Endothelial cell of umbilical vein (primary cell): ENCODE results near the gene PRKG1. TPM values are rescaled to one million over a fixed set of nuclear protein-coding genes. Genes with fewer than 3 reads are reported as not detected.

ENCODE experiments used
- BruUV-seq: library from RNA; stranded (reverse); fragments of 400-500 nt; replicated peaks from 2 replicates; lab custom pipeline; 2021; lab: Mats Ljungman, UMichigan
- CTCF ChIA-PET: fragments of 300-600, 350-600 bp; sonication (Branson Sonifier 250); formaldehyde crosslinking; loops from one replicate; lab custom pipeline; 2021; ENCODE audit warnings: antibody characterized with exemption, inconsistent platforms; lab: Charles Lee
- POLR2A ChIA-PET: fragments of 300-600, 350-600 bp; sonication (Branson Sonifier 250); formaldehyde crosslinking; loops from one replicate; lab custom pipeline; 2021; ENCODE audit warnings: antibody characterized with exemption, inconsistent platforms; lab: Charles Lee
- DNase-seq: peaks from one replicate; pipeline ENCODE4 v3.0.0-alpha.2; 2011; ENCODE audit warnings: low read depth, low spot score
- FAIRE-seq: peaks from 2 replicates; lab custom pipeline; 2011; peaks lifted over from hg19 to GRCh38; lab: Jason Lieb, UNC
- H2AFZ ChIP-seq: 2 replicates; pipeline ENCODE4 v1.6.0; 2012; ENCODE audit warnings: low read depth, low read length, control low read depth, inconsistent platforms
- H3K27ac ChIP-seq: 2 replicates; pipeline ENCODE4 v1.5.1; 2011; ENCODE audit warnings: low read depth, mild to moderate bottlenecking, control low read depth, low read length, moderate library complexity; ENCODE audit not compliant: insufficient read depth
- H3K27me3 ChIP-seq, 2 experiments: 2 replicates each; pipeline versions ENCODE4 v1.6.0 to v1.6.1; 2011; ENCODE audit warnings: low read length in 2 of 2, mixed read lengths in 1 of 2; ENCODE audit not compliant: control insufficient read depth in 2 of 2, insufficient read depth in 2 of 2
- H3K36me3 ChIP-seq, 2 experiments: 2 replicates in 1 of 2; 3 replicates in 1 of 2; pipeline ENCODE4 v1.5.1; 2011; ENCODE audit warnings: low read length in 2 of 2, mild to moderate bottlenecking in 1 of 2, moderate library complexity in 1 of 2; ENCODE audit not compliant: control insufficient read depth in 2 of 2, insufficient read depth in 2 of 2; ENCODE audit errors: extremely low read depth in 1 of 2
- H3K4me1 ChIP-seq: 3 replicates; pipeline ENCODE4 v1.5.1; 2011; ENCODE audit warnings: mild to moderate bottlenecking, low read length; ENCODE audit not compliant: control insufficient read depth, insufficient read depth; ENCODE audit errors: extremely low read depth
- H3K4me2 ChIP-seq: 2 replicates; pipeline ENCODE4 v1.6.1; 2011; ENCODE audit warnings: low read length, control low read depth, mixed read lengths; ENCODE audit not compliant: insufficient read depth
- H3K4me3 ChIP-seq, 3 experiments: fragments of 200-600 bp in 1 of 3; sonication (generic), shearing (Covaris generic) in 1 of 3; replicated peaks in 1 of 3; 2 replicates each; pipeline ENCODE4 v1.5.1; 2011 to 2016; ENCODE audit warnings: control low read depth in 3 of 3, low read length in 3 of 3, mild to moderate bottlenecking in 2 of 3, inconsistent platforms in 1 of 3, low read depth in 1 of 3, moderate library complexity in 1 of 3; ENCODE audit not compliant: insufficient read depth in 1 of 3
- H3K79me2 ChIP-seq: 2 replicates; pipeline ENCODE4 v1.6.0; 2012; ENCODE audit warnings: low read length, inconsistent platforms; ENCODE audit not compliant: control insufficient read depth, insufficient read depth
- H3K9ac ChIP-seq: replicated peaks from 2 replicates; pipeline ENCODE3; 2011; ENCODE audit warnings: low read length, control low read depth; ENCODE audit not compliant: insufficient read depth; ENCODE audit errors: extremely low read depth
- H3K9me1 ChIP-seq: replicated peaks from 3 replicates; pipeline ENCODE4 v1.6.0; 2011; ENCODE audit warnings: mild to moderate bottlenecking, low read length; ENCODE audit not compliant: control insufficient read depth, insufficient read depth; ENCODE audit errors: extremely low read depth
- H3K9me3 ChIP-seq: replicated peaks from 2 replicates; pipeline ENCODE4 v1.5.1; 2012; ENCODE audit warnings: low read length, inconsistent platforms; ENCODE audit not compliant: control insufficient read depth, insufficient read depth
- H4K20me1 ChIP-seq: replicated peaks from 2 replicates; pipeline ENCODE3; 2011; ENCODE audit warnings: mild to moderate bottlenecking, low read length; ENCODE audit not compliant: control insufficient read depth, insufficient read depth; ENCODE audit errors: extremely low read depth
- CTCF ChIP-seq, 2 donors: IDR thresholded peaks; 1 replicate in 1 of 2; 2 replicates in 1 of 2; pipeline ENCODE4 v1.5.1; 2011; ENCODE audit warnings: low read length in 2 of 2, mild to moderate bottlenecking in 2 of 2, moderate library complexity in 2 of 2, control low read depth in 1 of 2, inconsistent platforms in 1 of 2, low read depth in 1 of 2; ENCODE audit not compliant: insufficient read depth in 1 of 2; ENCODE audit errors: extremely low read depth in 1 of 2
- EZH2 ChIP-seq: IDR thresholded peaks from 2 replicates; pipeline ENCODE4 v1.6.1; 2012; ENCODE audit warnings: borderline replicate concordance, low read depth, mild to moderate bottlenecking, moderate library complexity, low read length, inconsistent platforms; ENCODE audit not compliant: severe bottlenecking
- FOS ChIP-seq: IDR thresholded peaks from 2 replicates; pipeline ENCODE4 v1.6.1; 2011; ENCODE audit warnings: mild to moderate bottlenecking, low read length, moderate library complexity, borderline replicate concordance; ENCODE audit not compliant: insufficient read depth
- GATA2 ChIP-seq: IDR thresholded peaks from 2 replicates; pipeline ENCODE4 v1.7.0; 2011; ENCODE audit warnings: low read depth, mild to moderate bottlenecking, moderate library complexity, mixed read lengths, low read length; ENCODE audit not compliant: insufficient read length, insufficient read depth
- JUN ChIP-seq: IDR thresholded peaks from 2 replicates; pipeline ENCODE4 v1.6.1; 2011; ENCODE audit warnings: borderline replicate concordance, low read depth; ENCODE audit not compliant: insufficient read length, insufficient read depth
- MAX ChIP-seq: IDR thresholded peaks from 2 replicates; pipeline ENCODE4 v1.6.1; 2011; ENCODE audit not compliant: insufficient read depth, insufficient read length
- MYC ChIP-seq: IDR thresholded peaks from one replicate; pipeline ENCODE4 v1.6.1; 2011; ENCODE audit warnings: mild to moderate bottlenecking, low read depth, low read length
- POLR2A ChIP-seq: IDR thresholded peaks from 2 replicates; pipeline ENCODE4 v1.6.1; 2012; ENCODE audit warnings: low read depth, mild to moderate bottlenecking, control low read depth, low read length
- POLR2AphosphoS5 ChIP-seq: IDR thresholded peaks from 2 replicates; pipeline ENCODE4 v1.6.1; 2012; ENCODE audit warnings: low read depth, mild to moderate bottlenecking, control low read depth, low read length, moderate library complexity; ENCODE audit not compliant: insufficient read depth
- dilution Hi-C: fragments of 300-500 bp; cut with MboI; formaldehyde crosslinking; loops from one replicate; pipeline ENCODE4 v1.15.0; 2019; ENCODE audit warnings: low sequenced_read_pairs; ENCODE audit not compliant: extremely low pct_ligation_motif_present
- intact Hi-C: fragments of 100-400 bp; cut with micrococcal nuclease; formaldehyde crosslinking; loops from one replicate; pipeline ENCODE4 v1.10.0; 2022
- polyA plus RNA-seq, 4 experiments: library from polyadenylated mRNA; depleted of rRNA in 3 of 4; stranded (reverse) in 3 of 4; unstranded in 1 of 4; fragments of >200 nt; gene quantifications; 2 replicates each; pipeline versions ENCODE4 v1.2.1 to v1.2.3, GENCODE V29; 2011 to 2012; ENCODE audit warnings: missing spikeins in 1 of 4
- total RNA-seq: library from RNA; stranded (reverse); gene quantifications from 2 replicates; pipeline ENCODE4 v1.2.3, GENCODE V29; 2021

The PRKG1 gene
- total and polyA plus RNA-seq, 2 donors (not counting 3 experiments of a cell fraction or from before 2014, with no cell fraction given), result 0.01 to 0.18 TPM

- Histone ChIP-seq H3K9me1 (no peaks in the 10 kb centered on the region), H3K4me3 (no peak overlapping the region), H3K27me3 (no peaks in the 10 kb centered on the region), H4K20me1 (no peaks in the 10 kb centered on the region), H3K9me3 (no peaks in the 10 kb centered on the region), H3K9ac (no peak overlapping the region), H3K36me3 (no peaks in the 10 kb centered on the region), H2AFZ (no peak overlapping the region), H3K79me2 (no peaks in the 10 kb centered on the region), H3K4me2 (no peak overlapping the region), H3K27ac (no peak overlapping the region), H3K4me1 (no peaks in the 10 kb centered on the region)
- intact Hi-C loops (no loop called here), dilution Hi-C loops (no loop called here)
- DNase-seq (no peak), FAIRE-seq (no peak)
- ChIA-PET CTCF (interaction anchor here (1.5 kb wide), 1 partner anchor 14 kb away, joined by 4 read pairs; no protein-coding TSS in a partner anchor), POLR2A (interaction anchor here (0.6 kb wide), 1 partner anchor 98 kb away, joined by 3 read pairs; no protein-coding TSS in a partner anchor)
- no TSS peak for BruUV-seq
- TF ChIP-seq POLR2AphosphoS5 (no peak), MYC (no peak), MAX (no peak), GATA2 (no peak), EZH2 (no peak), FOS (no peak), JUN (no peak), POLR2A (no peak), CTCF (IDR thresholded peaks at IDR 0.05; ENCODE audit: extremely low read depth in 1 of 2, insufficient read depth in 1 of 2, low read depth in 1 of 2, low read length in 2 of 2) (no peak)
These were observed 876.8 kb downstream of the PRKG1 start for GRCh38 chr10:51950996-51951555.
